HG03520 (cell line): ENCODE results near the gene RPLP2.
A peak's percentile ranks its signal among the peaks of the same experiment; 100 is the strongest.

ENCODE experiments used
- ATAC-seq: cut with Tn5 transposase; IDR thresholded peaks from one replicate; pipeline ENCODE4 v1.9.1; 2021; ENCODE audit warnings: mild to moderate bottlenecking, moderate library complexity; ENCODE audit not compliant: unreplicated experiment

RPLP2 gene

DNA sequence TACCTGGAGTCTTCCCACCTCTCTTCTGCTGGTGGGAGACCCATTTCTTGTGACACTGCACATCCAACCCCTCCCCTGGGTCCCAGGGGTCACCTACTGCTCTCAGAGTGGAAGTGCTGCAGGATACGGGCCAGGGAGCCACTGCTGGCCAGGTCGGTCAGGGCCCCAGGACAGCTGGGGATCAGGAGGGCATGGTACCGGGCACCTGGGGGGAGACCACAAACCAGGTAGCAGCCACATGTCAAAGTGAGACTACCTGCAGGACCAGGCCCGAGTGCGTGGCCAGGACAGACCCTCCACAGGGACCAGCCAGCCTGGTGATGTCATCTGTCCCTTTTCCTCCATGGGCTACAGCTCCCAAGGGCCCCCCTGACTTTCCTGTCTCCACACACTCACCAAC, 36.3 kb upstream of the RPLP2 start:
- ATAC-seq: no peak

- ATAC-seq: no peak
These were observed 35.9 kb upstream of the RPLP2 start for GRCh38 chr11:773830-774229.

- no peak for ATAC-seq
These were observed 34.7 kb upstream of the RPLP2 start for GRCh38 chr11:774873-775592.

DNA sequence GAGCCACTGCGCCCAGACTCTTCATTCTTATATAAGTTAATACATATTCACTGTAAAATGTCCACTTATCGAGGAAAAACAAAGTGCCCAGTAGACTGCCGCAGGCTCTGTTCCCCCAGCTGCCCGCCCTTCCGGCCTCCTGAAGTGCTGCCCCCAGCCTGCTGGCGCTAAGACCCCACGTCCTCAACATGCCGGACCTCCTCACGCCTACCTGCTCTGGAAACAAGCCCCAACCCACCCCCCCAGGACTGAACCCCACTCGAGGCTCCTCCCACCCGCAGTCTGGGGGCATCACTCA, 33.6 kb upstream of the RPLP2 start:
- no peak for ATAC-seq

GRCh38 chr11:776561-777287, 33.0 kb upstream of the RPLP2 start:
- ATAC-seq: peak; percentile 21

- ATAC-seq: peak; percentile 71
These were observed 32.2 kb upstream of the RPLP2 start, which contains the start of gene GATD1 for GRCh38 chr11:777288-778255. Gene GATD1, minus strand, starts transcription at chr11:777487. Its CDS starts 25 bp downstream, at chr11:777462.

DNA sequence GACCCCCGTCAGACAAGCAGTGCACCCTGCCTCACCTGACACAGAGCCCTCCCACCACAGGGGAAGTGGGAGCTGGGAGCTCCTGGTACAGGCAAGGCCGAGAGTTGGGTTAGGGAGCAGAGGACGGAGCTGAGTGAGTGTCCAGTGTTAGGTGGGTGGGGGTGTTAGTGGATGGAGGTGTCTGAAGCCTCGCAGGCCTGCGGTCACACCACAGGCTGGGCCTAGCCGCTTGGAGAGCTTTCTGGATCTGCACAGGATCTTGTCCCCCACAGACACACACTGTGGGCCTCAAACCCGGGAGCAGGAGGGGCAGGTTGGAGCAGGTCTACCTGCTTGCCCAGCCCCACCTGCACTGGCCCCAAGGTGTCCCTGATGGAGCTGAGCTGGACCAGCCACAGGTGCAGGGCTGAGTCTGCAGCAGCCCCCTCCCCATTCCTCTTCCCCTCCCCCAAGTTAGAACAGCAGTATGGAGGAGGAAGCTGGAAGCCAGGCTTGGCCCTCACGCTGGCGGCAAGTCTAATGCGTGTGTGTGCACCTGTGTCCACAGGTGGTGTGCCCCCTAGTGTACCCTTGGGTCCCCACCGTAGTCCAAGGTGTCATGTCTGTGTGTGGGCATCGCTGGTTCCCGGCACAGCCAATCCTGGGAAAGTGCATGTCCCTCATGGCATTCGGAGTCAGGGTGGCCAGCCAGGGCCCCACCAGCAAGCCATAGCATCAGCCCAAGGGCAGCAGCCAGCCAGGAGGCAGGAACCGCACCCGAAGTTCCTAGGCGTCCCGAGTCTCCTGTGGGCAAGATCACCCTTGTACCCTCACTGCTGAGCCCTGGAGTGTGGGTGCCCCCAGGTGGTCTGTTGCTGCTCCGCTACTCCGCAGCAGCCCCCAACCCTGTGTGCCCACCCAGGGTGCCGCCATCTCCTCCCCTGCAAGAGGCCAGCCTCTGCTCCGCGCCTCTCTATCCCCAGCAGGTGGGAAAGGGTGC, 30.5 kb upstream of the RPLP2 start:
- ATAC-seq: no peak

GRCh38 chr11:779955-780532, 29.7 kb upstream of the RPLP2 start:
- ATAC-seq: no peak

DNA sequence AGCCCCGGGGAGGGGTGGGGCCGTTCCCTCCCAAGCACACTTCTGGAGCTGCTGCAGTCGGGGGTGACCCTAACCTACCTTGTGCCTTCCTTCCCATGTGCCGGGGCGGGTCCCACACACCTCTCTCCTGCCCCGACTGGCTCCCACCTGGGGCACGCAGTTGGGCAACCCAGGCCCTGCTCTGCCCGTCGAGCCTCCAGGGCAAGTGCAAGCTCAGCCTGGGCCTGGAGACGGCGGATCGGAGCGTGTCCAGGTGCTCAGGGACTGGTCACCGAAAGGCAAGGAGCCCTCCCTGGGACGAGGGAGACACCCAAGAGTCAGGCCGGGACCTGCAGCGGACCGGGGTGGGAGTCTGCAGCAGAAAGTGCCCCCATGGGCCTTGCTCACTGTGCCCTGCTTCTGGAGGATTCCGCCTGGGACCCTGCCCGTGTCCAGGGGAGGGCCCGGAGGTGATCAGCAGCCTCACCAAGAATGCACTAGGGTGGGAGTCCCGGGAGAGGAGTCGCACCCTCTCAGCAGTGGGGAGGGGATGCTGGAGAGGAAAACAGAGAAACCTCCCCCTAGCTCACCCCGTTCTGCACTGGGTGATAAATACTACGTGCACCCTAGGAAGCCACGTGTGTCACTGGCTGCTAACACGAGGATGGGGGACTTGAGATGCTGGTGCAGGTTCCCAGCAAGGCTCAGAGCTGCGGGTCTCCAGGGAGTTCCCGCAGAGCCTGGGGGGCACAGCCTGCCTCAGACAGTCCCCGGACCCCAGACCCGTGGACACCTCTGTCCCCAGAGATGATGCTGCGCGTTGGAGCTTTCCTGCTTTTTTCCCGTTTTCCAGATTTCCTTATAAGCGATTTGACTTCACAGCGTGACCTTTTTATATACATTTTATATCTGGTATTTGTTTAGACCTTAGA, 27.2 kb upstream of the RPLP2 start:
- ATAC-seq: no peak

DNA sequence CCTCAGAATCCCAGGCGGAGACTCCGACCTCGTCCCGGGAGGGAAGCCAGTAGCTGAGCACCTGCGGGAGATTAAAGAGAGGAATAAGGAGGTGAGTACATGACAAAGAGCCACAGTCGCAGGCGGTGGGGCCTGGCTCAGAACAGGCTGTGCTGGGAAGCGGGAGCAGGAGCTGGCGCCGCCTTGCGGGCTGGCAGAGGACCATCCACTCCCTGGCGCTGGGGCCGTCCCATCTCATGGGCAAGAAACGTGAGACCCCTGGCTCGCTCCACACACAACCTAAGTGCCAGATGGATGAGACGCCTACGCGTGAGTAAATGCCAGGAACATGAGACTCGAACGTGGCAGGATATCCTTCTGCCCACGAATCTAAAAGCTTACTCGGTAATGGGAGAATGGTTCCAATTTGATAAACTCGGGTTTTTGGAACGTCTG, 26.2 kb upstream of the RPLP2 start:
- ATAC-seq: no peak

DNA sequence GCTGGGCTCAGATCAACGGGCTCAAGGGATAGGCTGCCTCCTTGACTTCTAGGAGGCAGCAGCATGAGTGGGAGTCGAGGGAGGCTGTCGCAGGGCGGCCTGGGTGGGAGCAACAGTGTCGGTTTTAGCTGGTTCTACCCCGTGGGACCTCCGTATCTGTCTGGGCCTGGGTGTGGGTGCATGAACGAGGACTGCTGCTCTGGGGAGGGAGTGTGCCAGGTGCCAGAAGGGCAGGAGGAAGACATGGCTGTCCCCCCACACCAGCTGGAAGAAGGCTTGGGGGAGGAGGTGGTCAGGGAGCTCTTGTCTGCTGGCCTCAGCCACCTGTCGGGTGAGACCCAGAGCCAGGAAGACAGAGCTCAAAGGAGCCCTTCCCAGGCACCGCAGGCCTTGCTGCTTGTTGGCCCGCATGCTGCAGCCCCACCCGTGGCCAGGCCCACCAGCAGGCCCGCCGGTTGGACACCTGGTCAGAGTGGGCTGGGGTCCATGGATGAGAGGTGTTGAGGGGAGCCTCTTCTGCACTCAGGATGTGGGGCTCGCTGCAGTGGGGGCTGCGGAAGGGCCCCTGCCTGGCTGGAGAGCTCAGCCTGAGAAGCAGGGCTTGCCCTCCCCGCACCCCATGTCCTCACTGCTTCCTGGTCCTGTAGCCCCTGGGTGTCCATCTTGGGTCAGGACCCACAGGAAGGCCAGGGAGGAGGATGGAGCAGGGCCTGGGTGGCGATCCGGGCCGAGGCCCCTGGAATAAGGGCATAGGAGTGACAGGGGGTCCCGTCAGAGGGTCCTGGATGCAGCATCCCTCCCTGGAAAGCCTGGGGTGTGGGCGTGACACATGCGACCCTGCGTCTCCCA, 23.3 kb upstream of the RPLP2 start:
- ATAC-seq: no peak

- no peak for ATAC-seq
These were observed 22.6 kb upstream of the RPLP2 start for GRCh38 chr11:787084-787675.

DNA sequence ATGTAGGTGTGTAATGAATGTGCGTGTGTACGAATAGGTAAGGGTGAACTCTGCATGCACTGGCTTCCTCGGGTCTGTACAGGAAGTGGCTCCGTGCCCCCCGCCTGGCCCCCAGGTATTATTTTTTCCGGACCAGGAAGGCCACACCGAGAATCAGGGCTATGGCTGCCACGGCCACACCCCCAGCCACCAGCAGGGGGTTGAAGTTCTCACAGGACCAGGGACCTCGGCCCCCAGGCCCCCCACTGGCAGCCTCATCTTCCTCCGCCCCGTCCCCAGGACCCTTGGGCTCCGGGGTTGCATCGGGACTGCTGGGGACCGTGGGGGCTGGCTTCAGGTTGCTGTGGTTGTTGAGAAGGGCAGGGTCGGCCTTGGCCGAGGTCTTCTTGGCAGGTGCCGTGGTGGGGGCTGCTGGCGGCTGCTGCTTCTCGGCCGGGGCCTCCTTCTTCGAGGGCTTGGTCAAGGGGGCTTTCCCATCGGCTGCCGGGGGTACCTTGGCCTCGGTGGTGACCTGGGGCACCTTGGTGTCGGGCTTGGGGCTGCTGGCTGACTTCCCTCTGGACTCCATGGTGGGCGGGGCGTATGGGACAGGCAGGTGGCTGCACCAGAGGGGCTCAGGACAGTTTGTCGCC, 21.6 kb upstream of the RPLP2 start:
- no peak for ATAC-seq

GRCh38 chr11:788953-789940, 20.5 kb upstream of the RPLP2 start:
- ATAC-seq: no peak

DNA sequence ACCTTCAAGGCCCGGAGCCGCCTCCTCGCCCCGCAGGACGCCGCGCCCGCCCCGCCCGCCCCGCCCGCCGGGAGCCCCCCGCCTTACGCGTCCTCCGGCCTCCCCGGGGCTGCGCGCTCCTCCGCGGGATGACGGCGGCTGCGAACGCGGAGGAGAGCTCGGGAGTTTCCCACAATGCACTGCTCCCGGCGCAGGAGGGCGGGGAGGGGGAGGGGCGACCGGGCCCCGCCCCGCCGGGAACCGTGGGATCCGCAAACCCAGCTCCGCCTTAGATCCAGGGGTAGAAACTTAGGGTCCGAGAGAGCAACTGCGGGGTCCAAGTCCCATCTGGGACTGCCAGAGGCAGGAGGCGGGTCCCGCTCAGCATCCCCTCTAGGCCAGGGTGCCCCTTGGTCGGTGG, 19.8 kb upstream of the RPLP2 start, which contains the start of gene CEND1:
Gene CEND1, minus strand, starts transcription at position 148 of the 400 bp plus-strand sequence. CDS start 1,514 bp downstream, outside the sequence.
- ATAC-seq: no peak
